ENCODE data around the gene NUDT21.
"Not testable (repeated sequence)": the region's sequence is repeated elsewhere in the genome, so short reads cannot be mapped to it uniquely, and the experiment has no call there.

NUDT21 gene

DNA sequence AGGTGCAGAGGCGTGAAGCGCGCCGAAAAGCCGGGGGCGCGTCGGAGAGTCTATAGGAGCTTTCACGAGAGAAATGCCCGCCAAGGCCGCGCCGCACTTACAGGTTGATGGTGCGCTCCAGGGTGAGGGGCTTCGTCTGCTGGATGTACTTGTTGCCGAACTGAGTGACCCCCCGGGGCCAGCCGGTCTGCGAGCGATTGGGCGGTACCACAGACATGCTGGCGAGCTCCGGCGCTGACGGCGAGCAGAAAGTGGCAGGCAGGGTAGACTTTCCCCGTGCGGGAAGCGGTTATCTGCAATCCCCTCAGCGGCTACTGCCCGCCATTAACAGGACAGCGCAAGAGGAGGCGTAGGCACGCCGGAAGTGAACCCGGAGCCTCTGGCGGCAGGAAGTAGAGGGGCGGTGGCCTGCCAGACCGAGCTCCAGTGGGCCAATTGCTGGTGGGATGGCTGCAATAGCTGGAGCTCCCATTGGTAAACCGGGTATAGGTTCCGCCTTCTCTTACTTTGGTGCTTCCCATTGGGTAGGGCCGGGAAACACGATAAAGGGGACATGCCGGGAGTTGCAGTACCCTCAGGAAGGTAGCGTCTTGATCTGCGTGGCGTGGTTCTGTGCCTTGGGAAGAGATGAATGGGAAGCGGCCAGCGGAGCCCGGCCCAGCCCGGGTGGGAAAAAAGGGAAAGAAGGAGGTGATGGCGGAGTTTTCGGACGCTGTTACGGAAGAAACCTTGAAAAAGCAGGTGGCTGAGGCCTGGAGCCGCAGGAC is at the start of gene NUDT21, which contains the start of gene OGFOD1:
NUDT21 (minus strand) TSS at position 347 of the 767 bp plus-strand sequence; CDS start at position 217, 130 bp downstream.
OGFOD1 (plus strand) TSS at position 569 of the 767 bp plus-strand sequence; CDS start at position 628, 59 bp downstream.
- DNase-seq: peak; percentile 59 to 98

GRCh38 chr16:56493815-56494214 is 42.7 kb upstream of the NUDT21 start:
- DNase-seq: no peak

GRCh38 chr16:56493126-56493525 is 42.0 kb upstream of the NUDT21 start:
- DNase-seq: no peak

- no peak for DNase-seq
Observed at GRCh38 chr16:56491657-56492261, 40.6 kb upstream of the NUDT21 start.

DNA sequence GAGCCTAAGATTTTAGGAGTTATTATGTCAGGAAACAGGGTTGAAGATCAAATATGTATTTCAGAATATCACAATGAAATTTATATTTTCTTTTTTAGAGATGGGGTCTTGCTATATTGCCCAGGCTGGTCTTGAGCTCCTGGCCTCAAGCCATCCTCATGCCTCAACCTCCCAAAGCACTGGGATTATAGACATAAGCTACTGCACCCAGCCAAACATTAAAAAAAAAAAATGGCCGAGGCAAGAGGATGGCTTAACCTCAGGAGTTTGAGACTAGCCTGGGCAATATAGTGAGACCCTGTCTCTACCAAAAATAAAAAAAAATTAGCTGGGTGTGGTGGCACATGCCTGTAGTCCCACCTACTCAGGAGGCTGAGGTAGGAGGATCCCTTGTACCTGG is 37.7 kb upstream of the NUDT21 start:
- not testable (repeated sequence) for DNase-seq

- DNase-seq: no peak
Observed at GRCh38 chr16:56488035-56488434, 36.9 kb upstream of the NUDT21 start.

DNA sequence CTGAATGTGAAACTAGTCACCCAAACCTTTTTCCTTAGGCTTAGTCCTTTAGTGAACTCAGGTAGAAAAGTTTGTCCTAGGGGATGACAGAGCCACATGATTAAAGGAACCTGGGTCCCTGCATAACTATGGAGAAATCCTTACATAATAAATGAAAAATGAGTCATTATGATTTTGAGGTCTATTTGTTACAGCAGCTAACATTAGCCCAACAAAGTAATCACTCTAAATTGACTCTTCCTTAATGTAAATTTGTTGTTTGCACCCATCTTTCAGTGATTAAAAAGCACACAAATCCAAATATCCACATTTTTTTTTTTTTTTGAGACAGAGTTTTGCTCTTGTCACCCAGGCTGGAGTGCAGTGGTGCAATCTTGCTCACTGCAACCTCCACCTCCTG is 32.3 kb upstream of the NUDT21 start:
- DNase-seq: no peak

GRCh38 chr16:56482683-56483236 is 31.6 kb upstream of the NUDT21 start:
- DNase-seq: no peak

- DNase-seq: no peak
Observed at GRCh38 chr16:56481468-56482122, 30.5 kb upstream of the NUDT21 start.

- DNase-seq: no peak
Observed at GRCh38 chr16:56480776-56481467, 29.8 kb upstream of the NUDT21 start.

DNA sequence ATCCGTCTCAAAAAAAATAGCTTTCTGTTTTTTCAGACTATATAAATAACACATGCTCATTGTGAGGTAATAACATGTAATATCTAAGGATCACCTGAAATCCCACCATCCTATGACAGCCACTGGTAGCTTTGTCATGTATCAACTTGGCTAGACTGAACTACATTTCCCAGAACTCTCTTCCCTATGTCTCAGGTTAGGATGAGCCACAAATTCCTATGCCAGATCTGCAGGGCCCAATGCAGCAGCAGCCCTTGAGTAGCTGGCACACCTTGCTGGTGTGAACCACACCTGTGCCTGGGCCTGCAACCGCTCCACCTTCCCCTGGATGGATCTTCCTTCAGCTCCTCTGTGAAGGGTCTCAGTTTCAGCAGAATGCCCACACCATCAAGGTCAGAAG is 28.3 kb upstream of the NUDT21 start:
- DNase-seq: no peak

GRCh38 chr16:56478281-56479049 is 27.3 kb upstream of the NUDT21 start:
- DNase-seq: no peak

GRCh38 chr16:56477096-56477878 is 26.2 kb upstream of the NUDT21 start:
- DNase-seq: peak in 1 of 2 donors; percentile 54

DNA sequence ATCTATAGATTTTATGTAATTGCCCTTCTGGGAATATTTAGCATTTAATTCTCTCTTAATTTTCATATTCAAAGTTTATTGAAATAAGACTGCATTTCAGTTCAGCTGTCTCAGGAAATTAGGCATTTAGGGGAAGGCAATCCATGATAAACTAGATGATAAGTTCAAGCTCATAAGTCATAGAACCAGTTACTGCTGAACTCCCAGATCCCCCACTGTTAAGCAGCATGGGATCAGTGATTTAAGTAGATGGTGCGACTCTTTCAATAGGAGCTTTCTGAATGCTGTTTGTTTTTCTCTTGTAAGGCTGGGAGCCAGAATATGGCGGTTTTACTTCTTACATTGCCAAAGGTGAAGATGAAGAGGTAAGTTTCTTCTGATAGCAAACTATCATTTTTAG is 24.1 kb upstream of the NUDT21 start:
- no peak for DNase-seq

- DNase-seq: no peak
Observed at GRCh38 chr16:56470666-56471065, 19.5 kb upstream of the NUDT21 start.

DNA sequence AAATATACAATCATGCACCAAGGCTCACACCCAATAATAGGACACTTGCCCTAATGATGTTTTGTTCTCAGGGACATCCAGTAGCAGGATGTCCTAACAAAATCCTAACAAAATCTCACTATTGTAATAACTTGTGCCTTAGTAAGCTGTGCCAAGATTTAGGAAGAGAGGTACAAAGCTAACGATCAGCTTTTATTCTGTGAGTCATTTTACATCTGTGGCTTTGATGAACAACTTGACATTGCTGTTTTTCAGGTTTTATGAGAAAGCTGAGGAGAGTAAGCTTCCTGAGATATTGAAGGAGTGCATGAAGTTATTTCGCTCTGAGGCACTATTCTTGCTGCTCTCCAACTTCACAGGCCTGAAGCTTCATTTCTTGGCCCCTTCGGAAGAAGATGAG is 19.1 kb upstream of the NUDT21 start:
- DNase-seq: no peak

- DNase-seq: no peak
Observed at GRCh38 chr16:56469748-56470147, 18.6 kb upstream of the NUDT21 start.

- DNase-seq: no peak
Observed at GRCh38 chr16:56468800-56469199, 17.7 kb upstream of the NUDT21 start.

DNA sequence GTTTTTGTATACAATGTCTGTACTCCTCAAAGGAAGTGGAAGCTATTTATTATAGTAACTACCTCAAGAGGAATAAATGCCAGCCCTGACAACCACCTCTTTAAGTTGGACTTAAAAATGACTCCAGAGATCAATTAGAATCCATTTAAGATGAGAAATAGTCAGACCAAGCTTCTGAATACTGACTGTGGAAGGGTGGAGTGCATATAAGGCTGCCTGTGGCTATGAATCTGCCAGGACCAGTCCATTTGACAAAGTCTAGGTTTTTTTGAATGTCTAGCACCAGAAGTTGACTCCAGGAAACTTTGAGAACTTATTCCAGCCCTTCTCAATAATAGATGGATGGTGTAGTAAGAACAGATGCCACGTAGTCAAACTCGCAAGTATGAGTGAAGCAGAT is 15.2 kb upstream of the NUDT21 start:
- no peak for DNase-seq

GRCh38 chr16:56463153-56463552 is 12.0 kb upstream of the NUDT21 start:
- DNase-seq: no peak

DNA sequence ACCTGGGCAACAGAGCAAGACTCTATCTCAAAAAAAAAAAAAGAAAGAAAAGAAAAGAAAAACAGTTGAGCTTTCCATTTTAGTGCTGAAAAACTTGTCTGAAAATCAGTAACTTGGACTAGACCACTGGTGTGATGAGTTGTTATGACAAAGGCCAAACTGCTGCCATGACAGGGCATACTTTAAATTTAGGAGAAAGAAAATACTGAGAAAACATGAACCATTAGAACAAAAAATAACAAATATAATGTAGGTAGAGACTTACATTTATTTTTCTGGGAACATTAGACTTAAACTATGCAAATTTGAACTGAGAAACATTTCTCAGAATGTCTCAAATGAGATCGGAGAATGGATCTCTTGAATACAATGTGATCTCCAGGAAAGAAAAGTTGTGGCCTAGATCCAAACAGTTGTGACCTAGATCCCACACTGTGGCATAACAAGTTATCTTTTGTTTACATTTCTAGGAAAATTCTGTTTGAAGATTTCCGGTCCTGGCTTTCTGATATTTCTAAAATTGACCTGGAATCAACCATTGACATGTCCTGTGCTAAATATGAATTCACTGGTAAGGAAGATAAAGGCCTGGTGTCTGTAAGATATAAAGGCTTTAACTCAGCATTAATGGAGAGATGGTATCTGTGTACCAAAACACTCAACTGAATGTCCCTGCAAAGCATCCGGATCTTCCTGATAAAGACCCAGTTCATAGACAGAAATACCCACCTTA is 11.1 kb upstream of the NUDT21 start:
- no peak for DNase-seq
